Globus pallidus (tissue), 1 donor: ENCODE data around the gene TMEM42.

ENCODE experiments used
- DNase-seq: peaks from one replicate; pipeline ENCODE4 v3.0.0-alpha.2; 2015; ENCODE audit warnings: low spot score

TMEM42 gene

DNA sequence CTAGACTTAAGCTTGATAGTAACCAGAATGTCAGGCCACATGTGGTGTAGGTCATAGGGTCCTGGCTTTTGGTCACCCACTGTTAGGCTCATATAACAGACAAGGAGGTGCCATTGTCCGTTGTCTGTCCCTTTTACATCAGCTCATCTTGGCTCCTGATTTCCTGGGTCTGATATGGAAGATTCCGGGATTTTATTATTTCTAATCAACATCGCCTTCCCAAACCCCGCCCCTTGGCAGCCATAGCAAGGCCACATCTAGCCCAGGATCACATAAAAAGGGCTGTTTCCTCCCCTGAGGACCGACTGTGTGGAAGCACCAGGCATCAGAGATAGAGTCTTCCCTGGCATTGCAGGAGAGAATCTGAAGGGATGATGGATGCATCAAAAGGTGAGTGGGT is 12.6 kb downstream of the TMEM42 start, which contains the start of gene TGM4:
Gene TGM4, plus strand, starts transcription at position 301 of the 400 bp plus-strand sequence. Its CDS starts 71 bp downstream, at position 372.
- DNase-seq, result no peak

GRCh38 chr3:44875596-44875995 is 13.9 kb downstream of the TMEM42 start:
- DNase-seq, result no peak

- no peak for DNase-seq
Measured at GRCh38 chr3:44877333-44877732, 15.6 kb downstream of the TMEM42 start.

DNA sequence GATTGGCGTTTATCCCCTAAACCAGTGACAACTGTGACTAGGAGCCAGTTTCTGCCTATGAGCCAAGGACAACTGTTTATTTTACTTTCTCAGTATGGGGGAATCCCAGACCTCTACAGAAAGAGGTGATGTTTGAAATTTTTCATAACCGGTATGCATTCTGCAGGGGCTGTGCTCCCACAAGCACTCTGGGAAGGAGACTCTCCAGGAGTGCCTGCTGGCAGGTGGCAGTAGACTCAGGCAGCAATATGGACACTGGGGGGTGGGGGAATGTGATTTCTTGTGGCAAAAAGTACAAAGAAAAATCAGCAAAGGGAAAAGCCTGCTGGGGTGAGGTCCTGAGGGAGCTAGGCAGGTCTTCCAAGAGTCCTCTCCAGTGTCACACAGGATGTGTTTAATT is 18.6 kb downstream of the TMEM42 start:
- DNase-seq, result no peak

GRCh38 chr3:44883213-44883955 is 21.7 kb downstream of the TMEM42 start:
- DNase-seq, result no peak

DNA sequence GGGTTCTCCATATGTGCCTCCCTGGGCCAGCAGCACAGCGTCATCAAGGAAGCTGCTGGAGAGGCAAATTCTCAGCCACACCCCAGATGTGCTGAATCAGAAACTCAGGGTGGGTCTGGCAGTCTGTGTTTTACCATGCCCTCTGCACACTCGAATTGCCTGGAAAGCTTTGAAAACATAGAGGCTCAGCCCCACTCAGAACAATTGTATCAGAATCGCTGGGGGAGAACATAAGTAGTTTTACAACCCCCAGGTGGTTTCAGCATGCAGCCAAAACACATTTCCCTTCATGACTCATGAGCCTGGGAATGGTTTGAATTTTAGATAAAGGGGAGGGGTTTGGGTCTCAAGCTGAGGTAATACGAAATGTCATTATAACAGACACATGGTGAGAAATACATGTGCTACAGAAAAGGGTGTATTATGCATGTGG is 22.3 kb downstream of the TMEM42 start:
- no peak for DNase-seq

DNA sequence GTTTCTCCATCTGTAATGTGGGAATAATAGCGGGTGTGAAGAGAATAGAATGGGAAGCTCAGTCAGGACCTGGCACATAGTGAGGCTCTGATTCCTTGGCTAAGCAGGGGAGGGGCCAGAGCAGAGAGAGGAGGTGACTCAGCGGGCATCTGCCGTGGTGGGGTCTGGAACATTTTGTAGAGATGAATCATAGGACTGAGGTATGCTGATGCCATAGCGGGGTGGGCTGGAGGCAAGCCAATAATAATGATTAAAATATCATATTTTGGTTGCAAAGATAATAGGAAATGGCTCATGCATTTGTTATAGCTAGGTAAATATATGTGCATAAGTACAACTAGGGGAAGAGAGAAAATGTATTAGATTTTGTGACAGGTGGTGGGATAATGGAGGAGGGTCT is 23.9 kb downstream of the TMEM42 start:
- no peak for DNase-seq

GRCh38 chr3:44886561-44886960 is 24.8 kb downstream of the TMEM42 start:
- DNase-seq, result no peak

GRCh38 chr3:44887101-44887500 is 25.4 kb downstream of the TMEM42 start:
- no peak for DNase-seq

- no peak for DNase-seq
Measured at GRCh38 chr3:44890258-44890657, 28.5 kb downstream of the TMEM42 start.

GRCh38 chr3:44890852-44891251 is 29.1 kb downstream of the TMEM42 start:
- DNase-seq, result no peak

- DNase-seq, result no peak
Measured at GRCh38 chr3:44892689-44893088, 31.0 kb downstream of the TMEM42 start.

GRCh38 chr3:44893097-44893496 is 31.4 kb downstream of the TMEM42 start:
- DNase-seq, result no peak

GRCh38 chr3:44894485-44894884 is 32.8 kb downstream of the TMEM42 start:
- no peak for DNase-seq

DNA sequence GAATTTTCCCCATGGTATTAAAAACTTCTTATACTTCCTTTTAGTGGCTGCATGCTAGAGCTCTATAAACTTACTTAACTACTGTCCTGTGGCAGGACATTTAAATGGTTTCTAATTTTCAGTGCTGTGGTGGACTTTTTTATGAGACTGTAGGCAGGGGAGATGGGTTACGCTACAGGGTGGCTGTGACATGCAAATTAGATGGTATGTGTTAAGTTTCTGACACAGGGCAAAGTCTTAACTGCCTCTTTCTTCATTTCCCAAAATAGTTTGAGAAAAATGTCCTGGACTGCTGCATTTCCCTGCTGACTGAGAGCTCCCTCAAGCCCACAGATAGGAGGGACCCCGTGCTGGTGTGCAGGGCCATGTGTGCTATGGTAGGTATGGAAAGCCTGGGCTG is 34.7 kb downstream of the TMEM42 start:
- DNase-seq, result no peak

DNA sequence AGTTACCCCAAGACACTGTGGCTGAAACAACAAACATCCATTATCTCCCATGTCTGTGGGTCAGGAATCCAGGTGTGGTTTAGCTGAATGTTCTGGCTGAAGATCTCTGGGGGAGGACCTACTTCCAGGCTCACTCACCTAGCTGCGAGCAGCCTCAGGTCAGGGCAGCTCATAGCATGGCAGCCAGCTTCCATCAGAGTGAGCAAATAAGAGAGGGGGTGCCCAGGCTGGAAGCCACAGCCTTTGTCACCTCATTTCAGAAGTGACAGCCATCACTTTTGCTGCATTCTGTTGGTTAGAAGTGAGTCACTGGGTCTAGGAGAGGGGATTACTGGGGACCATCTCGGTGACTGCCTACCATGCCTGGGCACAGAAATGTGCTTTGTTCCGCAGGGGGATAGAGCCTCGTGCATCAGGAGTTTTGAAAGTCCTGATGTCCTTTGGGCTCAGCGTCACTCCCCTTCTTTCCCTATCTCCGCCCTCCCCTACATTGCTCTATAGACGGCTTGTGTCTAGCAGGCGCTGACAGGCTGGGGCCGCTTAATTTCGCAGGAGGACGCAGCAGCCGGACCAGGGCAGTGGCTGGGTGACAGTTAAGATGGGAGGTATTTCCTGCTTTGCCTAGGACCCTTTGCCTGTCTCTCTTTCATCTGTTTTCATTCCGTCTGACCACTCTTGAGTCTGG is 38.1 kb downstream of the TMEM42 start:
- DNase-seq, result no peak

DNA sequence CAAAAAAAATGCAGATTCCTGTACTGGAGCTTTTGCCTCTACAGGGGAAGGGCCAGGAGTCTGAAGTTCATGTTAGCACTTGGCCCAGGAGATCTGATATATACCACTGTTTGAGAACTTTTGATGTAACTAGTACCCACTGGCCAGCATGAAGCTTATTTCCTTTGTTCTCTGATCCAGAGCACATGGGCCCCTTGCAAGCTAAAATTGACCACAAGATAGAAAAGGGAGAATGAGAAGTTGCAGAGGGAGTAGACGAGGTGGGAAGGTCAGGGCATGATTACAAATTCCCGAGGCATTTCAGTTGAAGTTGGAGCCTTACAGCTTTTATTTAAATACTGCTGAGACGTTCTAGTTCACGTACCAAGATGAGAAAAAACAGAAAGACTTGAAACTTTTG is 40.9 kb downstream of the TMEM42 start:
- DNase-seq, result no peak

- DNase-seq, result no peak
Measured at GRCh38 chr3:44903314-44903713, 41.6 kb downstream of the TMEM42 start.

- no peak for DNase-seq
Measured at GRCh38 chr3:44903751-44904150, 42.0 kb downstream of the TMEM42 start.

GRCh38 chr3:44905446-44906157 is 43.9 kb downstream of the TMEM42 start:
- no peak for DNase-seq

DNA sequence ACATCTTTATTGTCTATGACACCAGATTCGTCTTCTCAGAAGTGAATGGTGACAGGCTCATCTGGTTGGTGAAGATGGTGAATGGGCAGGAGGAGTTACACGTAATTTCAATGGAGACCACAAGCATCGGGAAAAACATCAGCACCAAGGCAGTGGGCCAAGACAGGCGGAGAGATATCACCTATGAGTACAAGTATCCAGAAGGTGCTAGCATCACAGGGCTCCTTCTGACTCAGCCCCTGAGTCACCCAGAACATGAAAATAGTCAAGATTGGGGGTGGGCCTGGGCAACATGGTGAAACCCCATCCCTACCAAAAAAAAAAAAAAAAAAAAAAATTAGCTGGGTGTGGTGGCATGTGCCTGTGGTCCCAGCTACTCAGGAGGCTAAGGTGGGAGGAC is 45.3 kb downstream of the TMEM42 start:
- no peak for DNase-seq

- no peak for DNase-seq
Measured at GRCh38 chr3:44907612-44908011, 45.9 kb downstream of the TMEM42 start.

- DNase-seq, result no peak
Measured at GRCh38 chr3:44909063-44909462, 47.4 kb downstream of the TMEM42 start.
